Astrocyte of the spinal cord (primary cell): ENCODE results near the gene NMT1.

Experiments
- DNase-seq: peaks from one replicate; pipeline ENCODE4 v3.0.0; 2011; ENCODE audit warnings: low read depth, low spot score
- H3K4me3 ChIP-seq: 2 replicates; pipeline ENCODE4 v1.5.1; 2011; ENCODE audit warnings: low read depth, mild to moderate bottlenecking, low read length, moderate library complexity
- CTCF ChIP-seq: IDR thresholded peaks from 2 replicates; pipeline ENCODE4 v1.5.1; 2012; ENCODE audit warnings: low read depth, mild to moderate bottlenecking, low read length, inconsistent platforms
- in situ Hi-C: cut with HindIII; loops from 2 replicates; pipeline ENCODE4 v1.10.0; 2017; ENCODE audit warnings: low sequenced_read_pairs

The NMT1 gene

GRCh38 chr17:45143094-45143670 is 82.1 kb downstream of the NMT1 start:
- DNase-seq, result no peak
- no peak for TF ChIP-seq CTCF
- in situ Hi-C loops, result no loop called here
- no peak overlapping the region for H3K4me3 ChIP-seq

GRCh38 chr17:45143767-45144198 is 82.7 kb downstream of the NMT1 start:
- H3K4me3 ChIP-seq, result peak overlapping the region; percentile 21
- peak; percentile 80 for DNase-seq
- in situ Hi-C loops, result no loop called here
- no peak for TF ChIP-seq CTCF

GRCh38 chr17:45144199-45145034 is 83.3 kb downstream of the NMT1 start:
- DNase-seq, result no peak
- no peak for TF ChIP-seq CTCF
- in situ Hi-C loops, result no loop called here
- peak overlapping the region; percentile 21 for H3K4me3 ChIP-seq

GRCh38 chr17:45145035-45145389 is 83.9 kb downstream of the NMT1 start:
- TF ChIP-seq CTCF, result no peak
- no peak for DNase-seq
- no peak overlapping the region for H3K4me3 ChIP-seq
- in situ Hi-C loops, result no loop called here

- TF ChIP-seq CTCF, result no peak
- DNase-seq, result no peak
- no peak overlapping the region for H3K4me3 ChIP-seq
- in situ Hi-C loops, result no loop called here
These were observed 85.0 kb downstream of the NMT1 start for GRCh38 chr17:45146166-45146565.

- DNase-seq, result no peak
- TF ChIP-seq CTCF, result no peak
- H3K4me3 ChIP-seq, result peak overlapping the region; percentile 70
- in situ Hi-C loops, result no loop called here
These were observed 85.4 kb downstream of the NMT1 start for GRCh38 chr17:45146592-45146889.
